HG03280 (cell line): ENCODE measurements around the gene BTBD19.
"Not testable (repeated sequence)": the region's sequence is repeated elsewhere in the genome, so short reads cannot be mapped to it uniquely, and the experiment has no call there.

Experiments used
- ATAC-seq: cut with Tn5 transposase; IDR thresholded peaks from one replicate; pipeline ENCODE4 v1.9.1; 2021; ENCODE audit warnings: mild to moderate bottlenecking, moderate library complexity; ENCODE audit not compliant: unreplicated experiment

The BTBD19 gene

GRCh38 chr1:44807364-44808062 lies 810 bp upstream of the BTBD19 start:
- peak; percentile 42 for ATAC-seq

- ATAC-seq, result peak; percentile 46
Observed at GRCh38 chr1:44808938-44809917, 905 bp downstream of the BTBD19 start.

GRCh38 chr1:44810101-44810761 lies 1.9 kb downstream of the BTBD19 start:
- no peak for ATAC-seq

- not testable (repeated sequence) for ATAC-seq
Observed at GRCh38 chr1:44810762-44811105, 2.4 kb downstream of the BTBD19 start.

- ATAC-seq, result no peak
Observed at GRCh38 chr1:44811234-44811633, 2.9 kb downstream of the BTBD19 start.

- ATAC-seq, result no peak
Observed at GRCh38 chr1:44812822-44813543, 4.7 kb downstream of the BTBD19 start.

GRCh38 chr1:44815926-44816325 lies 7.6 kb downstream of the BTBD19 start:
- ATAC-seq, result not testable (repeated sequence)

- ATAC-seq, result no peak
Observed at GRCh38 chr1:44817307-44817706, 9.0 kb downstream of the BTBD19 start.

- ATAC-seq, result no peak
Observed at GRCh38 chr1:44817771-44818495, 9.6 kb downstream of the BTBD19 start.

- ATAC-seq, result no peak
Observed at GRCh38 chr1:44819196-44819607, 10.9 kb downstream of the BTBD19 start.

- peak; percentile 79 for ATAC-seq
Observed at GRCh38 chr1:44819608-44820327, 11.4 kb downstream of the BTBD19 start.

GRCh38 chr1:44820328-44821239 lies 12.3 kb downstream of the BTBD19 start:
- ATAC-seq, result no peak

- ATAC-seq, result no peak
Observed at GRCh38 chr1:44821240-44821715, 13.0 kb downstream of the BTBD19 start.

- ATAC-seq, result no peak
Observed at GRCh38 chr1:44822131-44822701, 13.9 kb downstream of the BTBD19 start.

GRCh38 chr1:44822981-44823451 lies 14.7 kb downstream of the BTBD19 start:
- no peak for ATAC-seq

GRCh38 chr1:44824392-44824791 lies 16.1 kb downstream of the BTBD19 start:
- not testable (repeated sequence) for ATAC-seq

- no peak for ATAC-seq
Observed at GRCh38 chr1:44826375-44827196, 18.3 kb downstream of the BTBD19 start.
